Measurements from ENCODE around the gene PLEKHG4. TPM values are rescaled to one million over a fixed set of nuclear protein-coding genes. Genes with fewer than 3 reads are reported as not detected.

The PLEKHG4 gene
- total RNA-seq, 1 experiment from 2014 or later: 13.9 TPM

GRCh38 chr16:67257486-67258160, 21.7 kb upstream of the PLEKHG4 start:
- H4K20me1 ChIP-seq (ENCODE audit: control insufficient read depth, insufficient read depth, insufficient read length): no peaks in the 10 kb centered on the region
- Mint-ChIP-seq H3K4me3 (no peak overlapping the region), H3K36me3 (ENCODE audit: insufficient read depth in 1 of 3, low read depth in 3 of 3) (peaks cover 0 to 21% (median 0%) of the 10 kb centered on the region in 3 experiments; a peak in 4 of 7 replicates), H3K27me3 (ENCODE audit: low read depth) (peaks cover under 1% of the 10 kb centered on the region), H3K4me1 (no peaks in the 10 kb centered on the region), H3K27ac (no peak overlapping the region; a peak in 1 of 7 replicates), H3K9me3 (no peaks in the 10 kb centered on the region)
- H3K9ac ChIP-seq (ENCODE audit: extremely low read depth, insufficient read length, low read length): no peak overlapping the region
- H3K79me2 ChIP-seq (ENCODE audit: insufficient read depth, low read length): no peaks in the 10 kb centered on the region
- no peak for TF ChIP-seq CTCF (conservative IDR thresholded peaks at IDR 0.05)
- H2AK5ac ChIP-seq (ENCODE audit: insufficient read length, low read length): no peak overlapping the region
- no peaks in the 10 kb centered on the region for H3K27me3 ChIP-seq (ENCODE audit: insufficient read depth, low read length)
- no peak overlapping the region for H3K14ac ChIP-seq (ENCODE audit: insufficient read depth, low read length)
- H3K4ac ChIP-seq (ENCODE audit: low read depth, low read length): no peak overlapping the region
- no peaks in the 10 kb centered on the region for H3K9me3 ChIP-seq (ENCODE audit: control insufficient read depth, low read depth, low read length)
- no peak overlapping the region for H2BK15ac ChIP-seq (ENCODE audit: low read depth, low read length)
- H2BK120ac ChIP-seq (ENCODE audit: low read depth, low read length, poor library complexity, severe bottlenecking): no peak overlapping the region
- H2BK20ac ChIP-seq (ENCODE audit: low read depth, low read length, poor library complexity, severe bottlenecking): no peak overlapping the region
- H3K4me2 ChIP-seq (ENCODE audit: insufficient read depth, insufficient read length, low read length): no peak overlapping the region
- H3K27ac ChIP-seq (ENCODE audit: insufficient read length, low read depth, low read length): no peak overlapping the region
- H4K5ac ChIP-seq (ENCODE audit: insufficient read length, low read depth, low read length): no peak overlapping the region
- H3K23me2 ChIP-seq (ENCODE audit: insufficient read length, low read depth, low read length, poor library complexity, severe bottlenecking): no peaks in the 10 kb centered on the region
- H3K56ac ChIP-seq (ENCODE audit: insufficient read length, low read depth, low read length): no peak overlapping the region
- H4K91ac ChIP-seq (ENCODE audit: insufficient read length, low read depth, low read length): no peak overlapping the region
- DNase-seq: no peak
- WGBS (ENCODE audit: extremely low coverage, insufficient read length, low lambda C conversion rate): no CpG with 5 or more reads among the region's 4 CpGs
- no peaks in the 10 kb centered on the region for H3K79me1 ChIP-seq (ENCODE audit: insufficient read depth, low read depth, low read length, poor library complexity, severe bottlenecking)
- H3T11ph ChIP-seq (ENCODE audit: low read length): no peak overlapping the region
- H2BK5ac ChIP-seq (ENCODE audit: insufficient read length, low read length): no peak overlapping the region
- H3K18ac ChIP-seq (ENCODE audit: insufficient read length, low read depth, low read length): no peak overlapping the region
- no peak overlapping the region for H2BK12ac ChIP-seq (ENCODE audit: insufficient read length, low read depth, low read length)
- no peak overlapping the region for H2AFZ ChIP-seq (ENCODE audit: low read length)
- no peak overlapping the region for H3K23ac ChIP-seq (ENCODE audit: insufficient read length, low read depth, low read length)
- no peaks in the 10 kb centered on the region for H3K4me1 ChIP-seq (ENCODE audit: insufficient read depth, low read length)
- H4K8ac ChIP-seq (replicated peaks; ENCODE audit: insufficient read length, low read depth, low read length): no peak overlapping the region

All from H9 (cell line).